Ovary (tissue), 3 donors: Measurements from ENCODE around the gene ATP5MC2.

Source experiments
- EP300 ChIP-seq: sonication (generic); formaldehyde crosslinking; IDR thresholded peaks from one replicate; pipeline ENCODE4 v1.6.1; 2017; ENCODE audit warnings: antibody characterized with exemption
- POLR2A ChIP-seq: fragments of 450-650 bp; IDR thresholded peaks from one replicate; pipeline ENCODE4 v1.6.1; 2017; ENCODE audit warnings: antibody characterized with exemption, mild to moderate bottlenecking, moderate library complexity
- TF ChIP-seq, protein P1 (sequence below), 3 donors: fragments of 450-650 bp in 2 of 3; fragments of 200-600 bp in 1 of 3; IDR thresholded peaks; one replicate each; pipeline versions ENCODE4 v1.5.1 to v1.8.0; 2016 to 2022; ENCODE audit warnings: antibody characterized with exemption in 3 of 3, mild to moderate bottlenecking in 1 of 3
- donor health status: DM: no; HTN: no; CAD: no.

DNA sequence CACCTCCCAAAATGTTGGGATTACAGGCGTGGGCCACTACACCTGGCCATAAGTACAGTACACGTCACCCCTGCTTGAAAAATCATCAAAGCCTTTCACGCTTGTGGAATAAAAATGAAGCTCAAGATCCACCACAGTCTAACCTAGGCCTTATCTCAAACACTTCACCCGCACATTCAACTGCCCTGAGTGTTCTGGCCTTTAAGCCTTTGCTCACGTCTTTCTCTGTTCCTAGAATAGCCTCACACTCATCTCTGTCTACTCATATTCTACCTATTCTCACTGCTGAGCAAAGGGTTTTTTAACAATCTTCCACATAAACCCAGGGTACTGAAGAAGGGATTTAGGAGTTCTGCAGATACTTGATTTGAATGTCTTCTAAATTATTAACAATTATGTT lies 41.4 kb upstream of the ATP5MC2 start:
- TF ChIP-seq, protein P1, sequence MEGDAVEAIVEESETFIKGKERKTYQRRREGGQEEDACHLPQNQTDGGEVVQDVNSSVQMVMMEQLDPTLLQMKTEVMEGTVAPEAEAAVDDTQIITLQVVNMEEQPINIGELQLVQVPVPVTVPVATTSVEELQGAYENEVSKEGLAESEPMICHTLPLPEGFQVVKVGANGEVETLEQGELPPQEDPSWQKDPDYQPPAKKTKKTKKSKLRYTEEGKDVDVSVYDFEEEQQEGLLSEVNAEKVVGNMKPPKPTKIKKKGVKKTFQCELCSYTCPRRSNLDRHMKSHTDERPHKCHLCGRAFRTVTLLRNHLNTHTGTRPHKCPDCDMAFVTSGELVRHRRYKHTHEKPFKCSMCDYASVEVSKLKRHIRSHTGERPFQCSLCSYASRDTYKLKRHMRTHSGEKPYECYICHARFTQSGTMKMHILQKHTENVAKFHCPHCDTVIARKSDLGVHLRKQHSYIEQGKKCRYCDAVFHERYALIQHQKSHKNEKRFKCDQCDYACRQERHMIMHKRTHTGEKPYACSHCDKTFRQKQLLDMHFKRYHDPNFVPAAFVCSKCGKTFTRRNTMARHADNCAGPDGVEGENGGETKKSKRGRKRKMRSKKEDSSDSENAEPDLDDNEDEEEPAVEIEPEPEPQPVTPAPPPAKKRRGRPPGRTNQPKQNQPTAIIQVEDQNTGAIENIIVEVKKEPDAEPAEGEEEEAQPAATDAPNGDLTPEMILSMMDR (IDR thresholded peaks at IDR 0.05), result no peak
- no peak for TF ChIP-seq POLR2A
- TF ChIP-seq EP300, result no peak
